ENCODE results near the gene BAIAP2. TPM values are rescaled to one million over a fixed set of nuclear protein-coding genes. Genes with fewer than 3 reads are reported as not detected.

The BAIAP2 gene
- polyA plus RNA-seq, 3 donors: 6.9 to 23.7 (median 14.9) TPM

DNA sequence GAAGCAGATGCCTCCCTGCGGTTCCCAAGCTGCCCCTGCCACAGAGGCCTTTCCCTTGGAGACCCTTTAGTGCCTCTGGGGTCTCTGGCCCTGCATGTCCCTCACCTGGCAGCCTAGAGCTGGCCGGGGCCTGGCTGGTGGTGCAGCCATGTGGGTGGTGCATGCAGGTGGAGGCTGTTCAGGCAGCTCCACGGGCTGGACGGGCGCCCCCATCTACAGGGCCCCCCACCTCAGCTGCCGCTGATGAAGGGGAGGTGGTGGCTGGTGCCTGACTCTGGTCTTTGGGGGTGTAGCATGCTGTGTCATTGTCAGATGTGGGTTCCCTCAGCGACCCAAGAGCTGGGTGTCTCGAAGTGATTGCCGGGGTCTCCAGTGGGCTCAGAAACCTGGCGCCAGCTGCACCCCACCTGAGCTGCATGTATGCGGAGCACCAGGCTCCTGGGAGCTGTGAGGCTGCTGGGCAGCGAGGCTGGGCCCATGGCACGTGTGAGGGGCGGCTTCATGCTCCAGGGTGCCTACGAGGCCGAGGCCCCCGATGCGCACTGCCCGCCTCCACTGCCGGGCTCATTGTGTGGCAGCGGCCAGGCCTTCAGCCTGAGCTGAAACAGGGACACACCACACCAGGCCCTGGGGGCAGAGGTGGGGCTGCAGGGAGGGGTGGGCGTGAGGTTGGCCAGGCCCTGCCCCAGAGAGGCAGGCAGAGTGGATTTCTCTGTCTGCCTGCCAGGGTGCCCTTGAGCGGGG is 57.0 kb downstream of the BAIAP2 start:
- WGBS, 3 donors: 92 to 94% (median 93%) methylated on average over 22 to 23 of the region's 23 CpGs
- no peak overlapping the region for H3K27ac ChIP-seq (ENCODE audit: low read depth, low read length)

DNA sequence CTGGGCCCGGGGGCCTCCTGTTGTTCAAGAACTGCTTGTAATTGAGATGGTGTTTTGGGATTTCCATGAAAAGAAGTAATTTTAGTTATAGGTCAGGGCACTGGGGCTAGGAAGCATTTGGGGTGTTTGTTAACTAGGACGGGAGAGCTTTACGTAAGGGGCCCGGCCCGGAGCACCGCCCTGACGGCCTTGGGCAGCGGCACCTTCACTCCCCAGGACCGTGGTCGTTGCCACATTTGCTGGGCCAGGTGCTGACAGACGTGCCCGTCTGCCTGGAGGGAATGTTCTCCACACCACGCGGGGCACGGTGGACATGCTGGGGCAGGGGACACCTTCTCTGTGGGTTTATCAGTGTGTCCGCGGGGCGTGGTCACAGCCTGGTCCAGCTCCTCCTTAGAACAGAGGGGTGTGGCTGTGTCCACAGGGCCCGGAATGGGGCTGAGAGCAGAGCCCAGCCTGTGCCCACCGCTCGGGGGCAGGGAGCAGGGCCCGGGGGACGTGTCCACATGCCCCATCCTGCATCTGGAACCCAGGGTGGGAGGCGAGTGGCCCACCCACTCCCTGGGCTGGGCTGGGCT is 57.7 kb downstream of the BAIAP2 start:
- 84 to 91% (median 85%) methylated on average over 24 of the region's 24 CpGs for WGBS, 3 donors
- H3K27ac ChIP-seq (ENCODE audit: low read depth, low read length): no peak overlapping the region

DNA sequence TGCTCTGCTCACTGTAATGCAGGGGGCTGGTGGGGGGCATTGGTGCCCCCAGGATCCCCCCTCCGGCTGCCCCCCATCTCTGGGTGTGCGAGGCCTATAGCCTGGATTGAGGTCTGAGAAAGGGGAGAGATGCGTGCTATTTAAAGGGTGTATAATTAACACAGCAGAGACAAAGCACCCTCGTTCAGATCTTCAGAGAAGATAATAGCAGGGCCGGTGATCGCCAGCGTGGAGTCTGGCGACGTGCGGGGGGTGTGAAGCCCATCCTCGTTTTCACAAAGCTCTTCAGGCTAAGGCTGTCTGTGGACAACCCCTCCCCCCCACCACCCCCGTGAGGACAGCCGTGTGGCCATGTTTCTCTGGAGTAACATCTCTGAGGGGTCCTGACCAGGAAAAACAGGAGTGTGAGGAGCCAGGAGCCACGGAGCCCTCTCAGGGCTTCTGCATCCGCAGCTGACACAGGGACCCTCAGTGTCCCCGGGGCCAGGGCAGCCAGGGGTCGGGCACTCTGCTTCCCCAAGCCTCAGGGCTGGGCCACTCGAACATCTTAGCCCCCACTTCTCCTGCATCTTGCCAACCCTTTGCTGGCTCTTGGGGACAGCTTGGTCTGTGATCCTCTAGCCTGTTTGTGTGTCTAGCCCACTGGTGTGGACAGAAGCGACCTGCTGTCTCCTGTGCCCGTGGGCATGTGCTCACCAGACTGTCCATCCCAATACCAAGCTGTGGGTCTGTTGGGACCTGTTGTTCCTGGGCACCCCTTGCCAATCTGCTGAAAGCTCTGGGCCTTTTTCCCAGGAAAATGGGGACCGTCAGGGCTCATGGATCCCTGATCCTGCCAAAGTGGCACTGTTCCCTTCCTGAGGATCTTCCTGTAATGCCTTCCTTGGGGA is 58.9 kb downstream of the BAIAP2 start:
- H3K27ac ChIP-seq (ENCODE audit: low read depth, low read length): no peak overlapping the region

DNA sequence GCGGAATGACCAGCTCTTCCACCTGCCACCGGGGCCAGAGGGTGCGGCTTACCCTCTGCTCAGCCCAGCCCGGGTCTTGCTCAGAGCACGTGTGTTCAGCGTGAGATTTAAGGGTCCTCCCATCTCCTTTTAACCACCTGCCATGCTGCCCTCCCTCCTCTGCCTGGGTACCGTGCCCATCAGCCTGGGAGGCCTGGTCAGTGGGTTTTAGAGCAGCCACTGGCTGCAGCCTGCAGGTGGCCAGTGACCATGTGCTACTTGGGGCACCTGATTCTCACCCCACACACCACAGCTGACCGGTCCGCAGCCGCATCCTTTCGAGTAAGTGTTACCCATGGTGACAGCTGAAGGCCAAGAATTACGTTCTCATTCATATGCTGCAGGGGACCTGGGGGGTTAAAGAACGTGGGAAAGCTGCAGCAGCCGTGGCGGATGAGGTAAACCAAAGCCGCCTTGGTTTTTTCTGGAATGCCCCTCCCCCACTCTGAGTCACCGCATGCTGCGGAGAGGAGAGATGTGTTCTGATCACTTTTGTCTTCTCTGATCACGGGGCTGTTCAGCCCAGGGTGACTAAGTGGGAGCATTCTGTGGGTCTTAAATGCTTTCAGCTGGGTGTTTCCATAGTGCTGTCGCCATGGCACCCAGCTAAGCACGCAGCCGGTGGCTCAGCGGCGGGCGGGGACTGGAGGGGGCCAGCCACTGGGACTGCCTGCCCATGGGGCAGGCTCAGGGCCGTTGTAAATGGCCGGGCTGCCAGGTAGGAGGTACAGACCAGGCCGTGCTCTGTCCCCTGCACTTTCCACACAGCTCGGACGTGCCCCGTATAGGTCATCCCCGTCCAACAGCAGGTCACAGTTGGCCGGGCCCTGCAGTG is 59.8 kb downstream of the BAIAP2 start:
- no peak overlapping the region for H3K27ac ChIP-seq (ENCODE audit: low read depth, low read length)
- WGBS, 3 donors: 37 to 57% (median 50%) methylated on average over 33 of the region's 33 CpGs

More for the DNA sequence above, 58.9 kb downstream of the BAIAP2 start:
- 86 to 89% (median 86%) methylated on average over 21 of the region's 21 CpGs for WGBS, 3 donors

DNA sequence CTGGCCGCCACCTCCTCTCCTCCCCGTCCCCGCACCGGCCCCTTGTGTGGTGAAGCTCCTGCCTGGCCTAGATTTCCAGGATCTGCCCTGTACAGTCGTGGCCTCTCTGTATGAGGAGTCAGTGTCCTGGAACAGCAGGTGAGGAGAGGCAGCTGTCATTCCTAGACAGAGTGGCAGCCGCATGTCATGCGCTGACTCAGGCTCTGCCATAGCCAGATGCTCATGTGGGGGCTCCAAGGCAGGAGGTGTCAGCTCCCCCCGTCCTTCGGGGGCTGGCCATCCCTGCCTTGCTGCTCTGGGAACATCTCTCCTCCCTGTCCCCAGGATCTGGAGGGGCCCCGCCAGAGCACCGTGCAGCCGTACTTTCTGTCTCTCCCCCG is 60.4 kb downstream of the BAIAP2 start:
- no peak overlapping the region for H3K27ac ChIP-seq (ENCODE audit: low read depth, low read length)
- WGBS, 3 donors: 55 to 68% (median 60%) methylated on average over 13 of the region's 13 CpGs

DNA sequence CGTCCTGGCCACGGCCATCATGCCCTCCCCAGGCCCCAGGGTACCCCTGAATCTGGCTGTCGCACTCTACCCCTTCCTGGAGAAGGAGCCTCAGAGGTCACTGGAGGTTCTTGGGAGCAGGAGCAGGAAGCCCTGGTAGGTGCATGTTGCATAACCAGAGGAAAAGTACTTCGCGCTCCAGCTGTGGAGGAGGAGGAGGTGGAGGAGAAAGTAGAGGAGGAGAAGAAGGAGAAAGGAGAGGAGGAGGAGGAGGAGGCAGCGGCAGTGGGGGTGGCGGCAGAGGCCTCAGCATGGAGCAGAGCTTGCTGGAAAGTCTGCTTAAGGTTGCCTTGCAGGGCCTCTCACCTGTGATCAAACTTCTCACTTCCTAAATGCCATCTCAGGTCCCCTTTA is 61.8 kb downstream of the BAIAP2 start:
- 69 to 81% (median 73%) methylated on average over 7 of the region's 7 CpGs for WGBS, 3 donors
- no peak overlapping the region for H3K27ac ChIP-seq (ENCODE audit: low read depth, low read length)

DNA sequence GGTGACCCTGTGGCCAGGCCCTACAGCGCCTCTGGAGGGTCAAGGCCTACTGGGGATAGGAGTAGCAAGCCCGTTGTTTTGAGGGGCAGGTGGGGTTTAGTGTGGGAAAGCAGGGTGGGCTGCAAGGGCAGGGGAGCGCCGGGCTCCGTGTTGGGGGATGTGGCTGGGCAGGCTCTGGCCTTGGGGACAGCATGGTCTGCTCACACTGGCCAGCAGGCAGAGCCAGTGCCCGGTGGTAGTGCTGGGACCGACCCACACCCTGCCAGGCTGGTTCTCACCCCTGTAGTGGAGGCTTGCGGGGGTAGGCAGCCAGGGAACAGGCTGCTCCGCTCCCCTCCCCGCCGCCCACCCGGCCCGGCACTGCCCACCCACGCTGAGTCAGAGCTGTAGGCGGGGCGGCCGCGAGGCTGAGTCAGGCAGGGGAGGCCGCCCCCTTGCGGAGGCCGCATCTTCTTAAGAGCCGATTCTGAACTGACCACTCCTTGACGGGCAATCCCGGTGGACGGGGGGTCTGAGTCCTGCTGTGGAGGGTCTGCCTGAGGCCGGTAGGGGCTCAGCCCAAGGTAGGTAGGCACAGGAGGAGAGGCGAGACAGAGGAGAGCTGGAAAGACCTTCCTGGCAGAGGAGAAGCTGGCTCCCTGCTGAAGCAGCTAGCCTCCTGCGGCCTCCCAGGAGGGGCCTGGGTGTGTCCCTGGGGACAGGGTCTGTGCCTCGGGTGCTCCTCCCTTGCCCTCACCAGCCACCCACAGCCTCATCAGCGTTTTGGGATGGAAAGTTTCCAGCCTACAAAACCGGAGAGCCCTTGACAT is 62.4 kb downstream of the BAIAP2 start:
- 22 to 24% (median 22%) methylated on average over 28 to 31 of the region's 31 CpGs for WGBS, 3 donors
- no peak overlapping the region for H3K27ac ChIP-seq (ENCODE audit: low read depth, low read length)

DNA sequence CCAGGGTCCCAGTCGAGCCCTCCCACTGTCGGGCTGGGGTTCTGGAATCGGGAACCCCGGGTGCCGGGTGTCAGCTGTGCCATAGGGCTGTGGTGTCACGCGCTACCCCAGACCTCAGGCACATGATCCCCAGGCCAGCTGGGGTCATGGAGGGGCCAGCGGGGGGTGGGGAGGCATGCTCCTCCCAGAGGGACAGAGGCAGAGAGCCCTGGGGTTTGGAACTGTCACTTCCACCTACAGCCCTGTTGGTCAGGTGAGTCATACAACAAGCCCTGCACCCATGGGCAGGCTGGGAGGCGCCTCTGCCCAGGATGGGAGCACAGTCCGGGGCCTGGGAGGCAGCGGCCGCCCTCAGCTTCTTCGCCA is 63.0 kb downstream of the BAIAP2 start:
- H3K27ac ChIP-seq (ENCODE audit: low read depth, low read length): no peak overlapping the region
- 66 to 77% (median 74%) methylated on average over 13 of the region's 13 CpGs for WGBS, 3 donors

DNA sequence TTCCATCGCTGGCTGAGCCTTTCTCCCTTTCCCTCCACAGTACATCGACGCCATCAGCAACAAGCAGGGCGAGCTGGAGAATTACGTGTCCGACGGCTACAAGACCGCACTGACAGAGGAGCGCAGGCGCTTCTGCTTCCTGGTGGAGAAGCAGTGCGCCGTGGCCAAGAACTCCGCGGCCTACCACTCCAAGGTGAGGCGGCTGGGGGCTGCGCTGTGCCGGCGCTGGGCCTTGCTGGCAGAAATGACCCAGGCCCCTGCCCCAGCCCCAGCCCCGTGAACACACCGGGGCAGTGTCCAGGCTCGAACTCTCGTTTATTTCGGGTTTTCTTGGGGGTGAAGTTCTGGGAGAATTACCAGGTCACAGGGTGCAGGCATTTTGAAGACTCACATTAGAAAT is 64.9 kb downstream of the BAIAP2 start:
- H3K27ac ChIP-seq (ENCODE audit: low read depth, low read length): no peak overlapping the region
- 94 to 95% (median 94%) methylated on average over 23 of the region's 23 CpGs for WGBS, 3 donors

DNA sequence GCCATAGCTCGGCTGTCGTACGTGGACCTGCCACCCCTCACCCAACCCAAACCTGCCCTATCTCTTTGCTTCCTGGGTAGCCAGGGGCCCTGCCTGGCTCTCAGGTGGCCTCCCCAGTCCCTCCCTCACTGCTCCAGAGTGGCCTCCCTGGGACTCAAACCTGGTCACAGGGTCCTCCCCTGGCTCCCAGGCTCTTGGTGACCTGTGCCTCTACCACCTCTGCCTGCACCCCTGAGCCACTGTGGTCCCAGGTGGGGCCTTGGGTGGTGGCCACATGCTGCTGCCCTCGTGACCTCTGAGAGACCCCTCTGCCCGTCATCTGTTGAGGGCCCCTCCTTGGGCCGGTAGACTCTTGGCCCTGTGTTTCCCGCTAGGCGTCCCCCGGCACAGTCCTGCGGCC is 65.7 kb downstream of the BAIAP2 start:
- no peak overlapping the region for H3K27ac ChIP-seq (ENCODE audit: low read depth, low read length)
- 91 to 94% (median 92%) methylated on average over 10 of the region's 10 CpGs for WGBS, 3 donors

DNA sequence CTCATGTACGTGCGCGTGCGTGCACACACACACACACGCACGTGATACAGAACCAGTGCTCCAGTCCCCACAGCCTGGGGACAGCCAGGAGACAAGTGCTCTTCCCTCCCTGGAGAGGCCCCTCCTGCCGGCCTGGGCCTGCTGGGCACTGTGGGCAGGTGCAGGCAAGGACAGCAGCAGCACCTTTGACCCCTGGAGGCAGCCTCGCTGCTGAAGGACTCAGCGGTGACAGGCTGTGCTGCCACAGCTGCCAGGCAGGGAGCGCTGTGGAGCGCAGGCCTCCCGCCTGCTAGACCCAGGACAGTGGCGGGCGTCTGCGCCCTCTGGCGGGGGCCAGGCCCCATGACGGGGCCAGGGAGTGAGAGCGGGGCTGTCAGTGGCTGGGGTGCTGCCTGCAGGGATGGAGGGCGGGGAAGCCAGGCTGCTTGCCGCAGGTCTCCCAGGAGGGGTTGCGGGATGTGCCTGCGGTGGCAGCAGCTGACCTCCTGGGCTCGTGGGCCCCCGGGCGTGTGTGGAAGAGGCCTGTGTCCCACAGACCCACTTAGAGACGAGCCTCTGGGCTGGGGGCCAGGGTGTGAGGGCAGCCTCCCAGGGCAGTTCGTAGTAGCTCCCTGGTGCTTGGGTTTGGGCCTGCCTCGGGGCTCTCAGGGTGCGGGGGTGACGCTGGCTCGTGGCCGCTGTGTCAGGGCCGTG is 66.8 kb downstream of the BAIAP2 start:
- 38 to 49% (median 39%) methylated on average over 28 to 33 of the region's 33 CpGs for WGBS, 3 donors

DNA sequence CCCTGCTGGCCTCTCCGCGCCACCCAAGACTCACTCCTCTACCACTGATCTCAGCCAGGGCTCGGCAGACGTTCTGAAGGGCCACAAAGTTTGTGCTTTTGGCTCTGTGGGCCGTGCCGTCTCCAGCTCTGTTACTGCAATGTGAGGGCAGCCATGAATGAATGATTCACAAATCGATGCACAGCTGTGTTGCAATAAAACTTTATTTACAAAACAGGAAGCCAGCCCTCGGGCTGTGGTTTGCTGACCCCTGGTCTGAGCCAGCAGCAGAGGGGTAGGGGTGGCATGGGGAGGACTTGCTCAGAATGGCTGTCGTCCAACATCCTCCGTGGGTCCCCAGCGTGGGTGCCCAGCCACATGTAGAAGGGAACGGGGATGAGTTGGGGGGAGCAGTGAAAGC is 67.4 kb downstream of the BAIAP2 start:
- WGBS, 3 donors: 81 to 89% (median 87%) methylated on average over 12 of the region's 12 CpGs
- no peak overlapping the region for H3K27ac ChIP-seq (ENCODE audit: low read depth, low read length)

More for the DNA sequence above, 66.8 kb downstream of the BAIAP2 start:
- no peak overlapping the region for H3K27ac ChIP-seq (ENCODE audit: low read depth, low read length)

DNA sequence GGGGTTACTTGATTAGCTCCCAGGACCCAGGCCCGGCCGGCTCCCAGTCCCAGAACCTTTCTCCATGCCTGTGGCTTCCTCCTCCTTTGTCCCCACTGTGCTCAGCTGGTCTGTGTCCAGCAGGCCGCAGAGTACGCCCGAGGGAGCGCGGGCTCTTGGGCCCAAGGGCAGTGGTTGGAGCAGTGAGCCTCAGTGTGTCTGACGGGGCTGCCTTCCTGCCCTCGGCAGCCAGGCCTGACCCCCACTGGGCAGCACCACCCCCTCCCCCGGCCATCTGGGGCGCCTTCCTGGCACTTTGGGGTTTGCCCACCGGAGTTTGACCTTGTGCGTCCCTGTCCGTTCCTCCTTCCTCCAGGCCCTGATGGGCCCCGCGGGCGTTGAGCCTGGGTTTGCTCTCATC is 67.9 kb downstream of the BAIAP2 start:
- H3K27ac ChIP-seq (ENCODE audit: low read depth, low read length): no peak overlapping the region
- 87 to 92% (median 92%) methylated on average over 17 of the region's 17 CpGs for WGBS, 3 donors

DNA sequence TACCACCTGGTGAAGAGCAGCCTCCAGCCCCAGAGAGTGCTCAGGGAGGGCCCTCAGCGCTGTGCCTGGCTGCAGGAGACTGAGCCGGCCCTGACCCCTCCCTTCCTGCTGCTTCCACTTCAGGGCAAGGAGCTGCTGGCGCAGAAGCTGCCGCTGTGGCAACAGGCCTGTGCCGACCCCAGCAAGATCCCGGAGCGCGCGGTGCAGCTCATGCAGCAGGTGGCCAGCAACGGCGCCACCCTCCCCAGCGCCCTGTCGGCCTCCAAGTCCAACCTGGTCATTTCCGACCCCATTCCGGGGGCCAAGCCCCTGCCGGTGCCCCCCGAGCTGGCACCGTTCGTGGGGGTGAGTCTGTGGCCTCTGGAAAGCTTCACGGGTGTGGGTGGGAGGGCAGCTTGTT is 68.4 kb downstream of the BAIAP2 start:
- no peak overlapping the region for H3K27ac ChIP-seq (ENCODE audit: low read depth, low read length)
- WGBS, 3 donors: 88 to 92% (median 89%) methylated on average over 18 to 20 of the region's 20 CpGs

DNA sequence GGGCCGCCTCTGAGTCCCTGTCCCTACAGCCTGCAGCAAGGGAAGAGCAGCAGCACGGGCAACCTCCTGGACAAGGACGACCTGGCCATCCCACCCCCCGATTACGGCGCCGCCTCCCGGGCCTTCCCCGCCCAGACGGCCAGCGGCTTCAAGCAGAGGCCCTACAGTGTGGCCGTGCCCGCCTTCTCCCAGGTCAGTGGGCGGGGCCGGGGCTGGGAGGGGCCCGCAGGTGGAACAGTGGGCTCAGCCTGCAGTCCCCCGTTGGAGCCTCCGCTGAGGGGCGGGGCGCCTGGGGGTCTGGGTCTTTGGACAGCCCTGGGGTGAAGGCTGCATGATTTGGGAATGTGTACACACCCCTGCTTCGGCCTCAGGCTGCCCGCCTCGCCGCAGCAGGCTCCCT is 71.8 kb downstream of the BAIAP2 start:
- WGBS, 3 donors: 89 to 95% (median 89%) methylated on average over 14 to 24 of the region's 24 CpGs
- no peak overlapping the region for H3K27ac ChIP-seq (ENCODE audit: low read depth, low read length)

DNA sequence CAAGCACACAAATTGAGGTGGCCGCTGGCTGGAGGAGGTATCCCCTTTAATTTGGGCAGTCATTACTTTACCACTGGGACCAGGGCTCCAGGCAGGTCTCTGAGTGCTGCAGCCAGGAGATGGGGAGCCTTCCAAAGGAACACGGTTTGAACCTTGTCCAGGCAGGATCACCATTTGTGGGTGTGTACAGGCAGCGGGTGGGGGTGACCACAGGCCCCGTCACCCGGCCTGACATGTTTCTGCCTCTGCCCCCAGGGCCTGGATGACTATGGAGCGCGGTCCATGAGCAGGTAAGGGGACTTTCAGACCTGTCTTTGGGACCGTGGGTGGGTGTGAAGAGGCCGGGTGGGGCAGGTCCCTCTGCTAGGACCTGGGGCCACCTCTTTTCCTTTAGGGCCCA is 73.3 kb downstream of the BAIAP2 start:
- H3K27ac ChIP-seq (ENCODE audit: low read depth, low read length): no peak overlapping the region
- WGBS, 3 donors: 84 to 91% (median 89%) methylated on average over 9 of the region's 9 CpGs

DNA sequence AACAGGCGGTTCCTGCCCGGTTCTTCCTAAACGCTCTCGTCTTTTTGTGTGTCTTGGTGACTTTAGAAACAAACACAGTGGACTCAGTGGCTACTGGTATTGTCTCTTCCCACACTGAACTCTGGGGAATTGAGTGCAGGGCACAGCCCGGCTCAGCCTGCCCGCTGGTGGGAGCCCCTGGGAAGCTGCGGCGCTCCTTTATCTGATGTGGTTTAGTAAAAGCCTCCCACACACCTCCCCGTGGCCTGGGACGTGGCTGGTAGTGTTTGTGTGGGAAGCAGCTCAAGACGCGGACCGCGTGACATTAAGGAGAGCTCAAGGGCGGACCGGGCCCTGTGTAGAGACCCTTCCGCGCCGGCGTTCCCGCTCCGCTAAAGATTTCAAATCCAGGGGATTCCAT is 75.0 kb downstream of the BAIAP2 start:
- 83 to 87% (median 86%) methylated on average over 22 of the region's 22 CpGs for WGBS, 3 donors
- H3K27ac ChIP-seq (ENCODE audit: low read depth, low read length): no peak overlapping the region
